ENCODE data around the gene NMBR.
"Not testable (repeated sequence)": the region's sequence is repeated elsewhere in the genome, so short reads cannot be mapped to it uniquely, and the experiment has no call there.

Gene NMBR

DNA sequence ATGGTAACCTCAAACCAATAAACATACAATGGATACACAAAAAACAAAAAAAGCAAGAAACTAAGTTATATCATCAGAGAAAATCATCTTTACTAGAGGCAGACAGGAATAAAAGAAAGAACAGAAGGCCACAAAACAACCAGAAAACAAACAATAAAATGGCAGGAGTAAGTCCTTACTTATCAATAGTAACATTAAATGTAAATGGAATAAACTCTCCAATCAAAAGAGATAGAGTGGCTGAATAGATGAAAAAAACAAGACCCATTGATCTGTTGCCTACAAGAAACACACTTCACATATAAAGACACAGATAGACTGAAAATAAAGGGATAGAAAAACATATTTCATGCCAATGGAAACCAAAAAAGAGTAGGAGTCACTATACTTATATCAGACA lies 95.5 kb downstream of the NMBR start:
- no peak for DNase-seq

- no peak for DNase-seq
These were observed 98.3 kb downstream of the NMBR start for GRCh38 chr6:142048593-142048980.

GRCh38 chr6:142047934-142048592 lies 98.9 kb downstream of the NMBR start:
- no peak for DNase-seq

- DNase-seq: no peak
These were observed 101.3 kb downstream of the NMBR start for GRCh38 chr6:142045380-142046278.

DNA sequence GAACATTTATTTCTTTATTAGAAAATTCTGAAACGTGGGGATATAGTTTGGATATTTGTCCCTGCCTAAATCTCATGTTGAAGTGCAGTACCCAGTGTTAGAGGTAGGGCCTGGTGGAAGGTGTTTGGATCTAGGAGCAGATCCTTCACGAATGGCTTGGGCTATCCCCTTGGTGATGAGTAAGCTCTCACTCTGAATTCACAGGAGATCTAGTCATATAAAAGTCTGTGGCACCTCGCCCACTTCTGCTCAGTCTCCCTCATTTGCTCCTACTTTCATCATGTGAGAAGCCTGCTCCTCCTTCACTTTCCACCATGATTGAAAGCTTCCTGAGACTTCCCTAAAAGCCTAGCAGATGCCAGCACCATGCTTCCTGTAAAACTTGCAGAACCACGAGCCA lies 111.0 kb downstream of the NMBR start:
- no peak for DNase-seq

DNA sequence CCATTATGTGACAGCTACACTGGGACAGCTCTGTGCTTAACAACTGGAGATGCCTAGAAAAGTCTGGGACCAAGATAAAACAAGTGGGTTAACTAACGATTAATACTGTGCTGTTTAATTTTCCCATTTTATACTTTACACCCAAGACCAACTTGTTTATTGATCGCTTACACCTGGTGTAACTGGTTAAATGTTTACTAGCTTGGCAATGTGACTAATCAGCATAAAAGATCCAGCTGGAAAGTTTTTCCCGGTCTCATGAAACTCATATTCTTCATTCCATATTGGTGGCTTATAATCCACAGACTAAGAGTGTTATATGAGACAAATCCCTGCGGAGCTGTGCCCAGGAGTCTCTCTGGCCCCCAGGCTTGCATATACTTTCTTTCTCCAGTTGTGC lies 115.9 kb downstream of the NMBR start:
- DNase-seq: no peak

GRCh38 chr6:142030115-142030619 lies 116.8 kb downstream of the NMBR start:
- no peak for DNase-seq

- no peak for DNase-seq
These were observed 118.4 kb downstream of the NMBR start for GRCh38 chr6:142028527-142028926.

- not testable (repeated sequence) for DNase-seq
These were observed 119.1 kb downstream of the NMBR start for GRCh38 chr6:142027804-142028203.

DNA sequence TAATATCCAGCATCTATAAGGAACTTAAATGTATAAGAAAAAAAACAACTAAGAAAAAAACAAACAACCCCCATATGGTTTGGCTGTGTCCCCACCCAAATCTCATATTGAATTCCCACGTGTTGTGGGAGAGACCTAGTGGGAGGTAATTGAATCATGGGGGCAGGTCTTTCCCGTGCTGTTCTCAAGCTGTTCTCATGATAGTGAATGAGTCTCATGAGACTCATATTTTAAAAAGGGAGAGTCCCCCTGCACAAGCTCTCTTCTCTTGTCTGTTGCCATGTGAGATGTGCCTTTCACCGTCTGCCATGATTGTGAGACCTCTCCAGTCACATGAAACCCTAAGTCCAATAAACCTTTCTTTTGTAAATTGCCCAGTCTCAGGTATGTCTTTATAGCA lies 119.8 kb downstream of the NMBR start:
- DNase-seq: no peak

- DNase-seq: no peak
These were observed 120.5 kb downstream of the NMBR start for GRCh38 chr6:142026471-142026870.
